ENCODE results near the gene MEF2C. TPM values are rescaled to one million over a fixed set of nuclear protein-coding genes. Genes with fewer than 3 reads are reported as not detected.

MEF2C gene
- total and polyA plus RNA-seq, 2 experiments from 2014 or later = 3.2 to 3.4 TPM

GRCh38 chr5:88886746-88887341 lies 3.9 kb upstream of the MEF2C start:
- no peaks in the 10 kb centered on the region for H3K27me3 ChIP-seq (replicated peaks; ENCODE audit: insufficient read depth)
- H4K20me1 ChIP-seq (ENCODE audit: insufficient read depth) = no peaks in the 10 kb centered on the region
- no peak overlapping the region for H3K9ac ChIP-seq
- peaks cover 25% of the 10 kb centered on the region for H3F3A ChIP-seq (ENCODE audit: insufficient read depth)
- H3K79me2 ChIP-seq (ENCODE audit: insufficient read depth) = no peaks in the 10 kb centered on the region
- TF ChIP-seq EZH2phosphoT487 (IDR thresholded peaks at IDR 0.05; ENCODE audit: insufficient read depth, low read depth) (no peak), EZH2 (IDR thresholded peaks at IDR 0.05; ENCODE audit: insufficient read depth, poor library complexity, severe bottlenecking) (no peak)
- H3K4me3 ChIP-seq = peak overlapping the region; percentile 33; the same call in 1 of the 2 replicates
- WGBS, 2 experiments (ENCODE audit: low coverage in 1 of 2, low lambda C conversion rate in 2 of 2, missing lambda C conversion rate in 2 of 2) = 27 to 28% methylated on average over 4 of the region's 4 CpGs
- H3K4me2 ChIP-seq (ENCODE audit: unreplicated experiment) = peak overlapping the region; percentile 61
- DNase-seq = peak; percentile 15
- no peaks in the 10 kb centered on the region for H3K9me3 ChIP-seq (ENCODE audit: low read depth)
- H3K27ac ChIP-seq = no peak overlapping the region
- H3K36me3 ChIP-seq (ENCODE audit: low read depth) = no peaks in the 10 kb centered on the region
- in situ Hi-C loops (cut with MboI) = loop anchor here (25.0 kb wide), 2 partner anchors 1375 to 1525 kb away; partner anchors contain the start of gene CETN3
- peaks cover 19% of the 10 kb centered on the region for H3K4me1 ChIP-seq (ENCODE audit: insufficient read depth)
- no peaks in the 10 kb centered on the region for H3K9me2 ChIP-seq (ENCODE audit: insufficient read depth)
- peak overlapping the region; percentile 7; the same call in 1 of the 2 replicates for H2AFZ ChIP-seq

DNA sequence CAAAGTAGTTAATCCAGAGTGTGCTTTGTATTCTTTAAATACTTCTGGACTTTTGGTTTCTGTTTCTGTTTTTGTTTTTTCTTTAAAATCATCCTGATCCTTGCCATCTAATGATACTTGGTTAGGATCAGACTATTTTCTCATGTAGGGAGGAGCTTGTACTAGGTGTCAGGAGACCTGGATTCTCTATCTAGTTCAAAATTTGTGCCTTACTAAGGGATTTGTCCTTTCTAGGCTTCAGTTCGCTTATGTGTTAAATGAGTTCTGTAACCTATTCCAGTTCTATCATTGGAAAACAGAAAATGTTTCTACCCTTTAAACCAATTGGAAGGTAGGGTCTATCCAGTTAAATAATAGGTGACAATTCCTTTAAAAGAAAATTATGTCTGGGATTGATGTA lies 3.3 kb upstream of the MEF2C start:
- Histone ChIP-seq H3F3A (ENCODE audit: insufficient read depth) (peaks cover 25% of the 10 kb centered on the region), H3K4me1 (ENCODE audit: insufficient read depth) (peaks cover 25% of the 10 kb centered on the region), H3K79me2 (ENCODE audit: insufficient read depth) (no peaks in the 10 kb centered on the region), H3K9ac (no peak overlapping the region), H3K27me3 (replicated peaks; ENCODE audit: insufficient read depth) (no peaks in the 10 kb centered on the region), H2AFZ (peak overlapping the region; percentile 7), H3K4me2 (ENCODE audit: unreplicated experiment) (peak overlapping the region; percentile 61), H3K27ac (no peak overlapping the region), H3K9me2 (ENCODE audit: insufficient read depth) (no peaks in the 10 kb centered on the region), H3K9me3 (ENCODE audit: low read depth) (no peaks in the 10 kb centered on the region), H3K36me3 (ENCODE audit: low read depth) (no peaks in the 10 kb centered on the region), H3K4me3 (peak overlapping the region; percentile 33), H4K20me1 (ENCODE audit: insufficient read depth) (no peaks in the 10 kb centered on the region)
- in situ Hi-C loops (cut with MboI) = loop anchor here (25.0 kb wide), 2 partner anchors 1376 to 1526 kb away; partner anchors contain the start of gene CETN3
- DNase-seq = no peak
- TF ChIP-seq EZH2phosphoT487 (IDR thresholded peaks at IDR 0.05; ENCODE audit: insufficient read depth, low read depth) = no peak
- TF ChIP-seq EZH2 (IDR thresholded peaks at IDR 0.05; ENCODE audit: insufficient read depth, poor library complexity, severe bottlenecking) = no peak
- 30 to 42% methylated on average over 1 of the region's 1 CpG for WGBS, 2 experiments (ENCODE audit: low coverage in 1 of 2, low lambda C conversion rate in 2 of 2, missing lambda C conversion rate in 2 of 2)

- Histone ChIP-seq H3K9ac (no peak overlapping the region), H3K9me2 (ENCODE audit: insufficient read depth) (no peaks in the 10 kb centered on the region), H3K36me3 (ENCODE audit: low read depth) (no peaks in the 10 kb centered on the region), H4K20me1 (ENCODE audit: insufficient read depth) (no peaks in the 10 kb centered on the region), H3F3A (ENCODE audit: insufficient read depth) (peaks cover 25% of the 10 kb centered on the region), H3K4me1 (ENCODE audit: insufficient read depth) (peaks cover 27% of the 10 kb centered on the region), H3K4me3 (peak overlapping the region; percentile 98), H3K27ac (no peak overlapping the region), H3K27me3 (replicated peaks; ENCODE audit: insufficient read depth) (no peaks in the 10 kb centered on the region), H2AFZ (no peak overlapping the region), H3K79me2 (ENCODE audit: insufficient read depth) (no peaks in the 10 kb centered on the region), H3K4me2 (ENCODE audit: unreplicated experiment) (peak overlapping the region; percentile 88), H3K9me3 (ENCODE audit: low read depth) (no peaks in the 10 kb centered on the region)
- peak; percentile 36 for DNase-seq
- no peak for TF ChIP-seq EZH2phosphoT487 (IDR thresholded peaks at IDR 0.05; ENCODE audit: insufficient read depth, low read depth)
- TF ChIP-seq EZH2 (IDR thresholded peaks at IDR 0.05; ENCODE audit: insufficient read depth, poor library complexity, severe bottlenecking) = no peak
- WGBS, 2 experiments (ENCODE audit: low coverage in 1 of 2, low lambda C conversion rate in 2 of 2, missing lambda C conversion rate in 2 of 2) = 11 to 29% methylated on average over 1 of the region's 1 CpG
- in situ Hi-C loops (cut with MboI) = loop anchor here (25.0 kb wide), 2 partner anchors 1377 to 1527 kb away; partner anchors contain the start of gene CETN3
Measured at GRCh38 chr5:88885002-88885401, 2.0 kb upstream of the MEF2C start.

- H3K27me3 ChIP-seq (replicated peaks; ENCODE audit: insufficient read depth) = no peaks in the 10 kb centered on the region
- no peaks in the 10 kb centered on the region for H3K36me3 ChIP-seq (ENCODE audit: low read depth)
- peak; percentile 31 for DNase-seq
- H3K4me1 ChIP-seq (ENCODE audit: insufficient read depth) = peaks cover 27% of the 10 kb centered on the region
- H3F3A ChIP-seq (ENCODE audit: insufficient read depth) = peaks cover 25% of the 10 kb centered on the region
- no peaks in the 10 kb centered on the region for H4K20me1 ChIP-seq (ENCODE audit: insufficient read depth)
- no peaks in the 10 kb centered on the region for H3K79me2 ChIP-seq (ENCODE audit: insufficient read depth)
- H3K9ac ChIP-seq = peak overlapping the region; percentile 81
- 24 to 32% methylated on average over 2 of the region's 2 CpGs for WGBS, 2 experiments (ENCODE audit: low coverage in 1 of 2, low lambda C conversion rate in 2 of 2, missing lambda C conversion rate in 2 of 2)
- H3K4me3 ChIP-seq = peak overlapping the region; percentile 98
- H2AFZ ChIP-seq = peak overlapping the region; percentile 93
- in situ Hi-C loops (cut with MboI) = loop anchor here (25.0 kb wide), 2 partner anchors 1378 to 1528 kb away; partner anchors contain the start of gene CETN3
- H3K9me3 ChIP-seq (ENCODE audit: low read depth) = no peaks in the 10 kb centered on the region
- H3K9me2 ChIP-seq (ENCODE audit: insufficient read depth) = no peaks in the 10 kb centered on the region
- H3K4me2 ChIP-seq (ENCODE audit: unreplicated experiment) = peak overlapping the region; percentile 88
- TF ChIP-seq EZH2 (IDR thresholded peaks at IDR 0.05; ENCODE audit: insufficient read depth, poor library complexity, severe bottlenecking) (no peak), EZH2phosphoT487 (IDR thresholded peaks at IDR 0.05; ENCODE audit: insufficient read depth, low read depth) (no peak)
- peak overlapping the region; percentile 74; the same call in 1 of the 2 replicates for H3K27ac ChIP-seq
Measured at GRCh38 chr5:88884608-88884877, 1.6 kb upstream of the MEF2C start.

Measured in GM23248 (cell line).